CD4-positive, alpha-beta T cell treated with Interleukin-12 subunit alpha and Interleukin-12 subunit beta, for 1 hour (primary cell): Measurements from ENCODE around the gene NPW.

ENCODE experiments used
- DNase-seq: peaks from one replicate; pipeline ENCODE4 v3.0.0-alpha.2; 2020

The NPW gene

GRCh38 chr16:2056077-2056476 is 36.5 kb downstream of the NPW start:
- no peak for DNase-seq

- DNase-seq: no peak
These were observed 37.3 kb downstream of the NPW start for GRCh38 chr16:2056681-2057407.

DNA sequence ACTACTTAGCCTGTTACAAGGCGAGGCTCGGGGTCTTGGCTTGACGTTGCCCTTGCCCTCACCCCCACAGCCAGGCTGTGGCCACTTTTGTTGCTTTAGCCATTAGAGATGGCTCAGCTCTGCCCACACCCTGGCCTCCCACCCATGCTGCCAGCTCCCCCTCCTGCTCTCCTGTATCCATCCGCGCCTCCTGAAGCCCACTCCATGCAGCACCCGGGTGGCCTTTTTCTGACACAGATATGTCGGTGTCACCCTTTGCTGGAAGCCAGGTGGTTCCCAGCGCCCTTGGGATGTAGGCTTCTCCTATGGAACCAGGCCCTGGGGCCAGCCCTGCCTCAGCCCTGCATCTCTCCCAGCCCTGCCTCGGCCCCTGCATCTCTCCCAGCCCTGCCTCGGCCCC is 37.9 kb downstream of the NPW start:
- DNase-seq: no peak

DNA sequence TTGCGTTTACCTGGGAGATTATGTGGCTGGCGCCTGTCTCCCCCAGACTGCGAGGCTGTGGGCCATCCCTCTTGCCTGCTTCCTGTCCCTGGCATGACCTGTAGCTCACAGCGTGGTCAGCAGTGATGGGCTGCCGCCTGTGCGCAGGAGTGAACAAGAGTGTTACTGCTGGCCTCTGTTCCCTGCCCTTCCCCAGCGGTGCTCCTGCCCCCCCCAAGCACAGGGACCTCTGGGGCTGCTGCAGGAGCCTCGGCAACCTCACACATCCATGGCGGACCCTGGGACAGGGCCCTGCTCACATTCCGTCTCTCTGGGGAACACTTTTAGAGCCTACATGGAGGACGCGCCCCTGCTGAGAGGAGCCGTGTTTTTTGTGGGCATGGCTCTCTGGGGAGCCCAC is 38.8 kb downstream of the NPW start:
- no peak for DNase-seq

DNA sequence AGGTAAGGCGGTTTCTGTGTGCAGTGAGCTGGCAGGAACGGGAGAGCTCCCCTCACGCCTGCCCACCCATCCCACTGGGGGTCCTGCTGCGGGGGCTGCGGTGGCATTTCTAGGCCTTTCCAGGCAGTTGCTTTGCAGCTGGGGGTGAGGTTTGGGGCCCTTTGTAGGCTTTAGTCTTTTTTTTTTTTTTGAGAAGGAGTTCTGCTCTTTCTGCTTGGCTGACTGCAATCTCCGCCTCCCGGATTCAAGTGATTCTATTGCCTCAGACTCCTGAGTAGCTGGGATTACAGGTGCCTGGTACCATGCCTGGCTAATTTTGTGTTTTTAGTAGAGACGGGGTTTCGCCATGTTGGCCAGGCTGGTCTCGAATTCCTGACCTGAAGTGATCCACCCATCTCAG is 39.3 kb downstream of the NPW start:
- DNase-seq: no peak

- DNase-seq: no peak
These were observed 40.8 kb downstream of the NPW start for GRCh38 chr16:2060346-2060745.

DNA sequence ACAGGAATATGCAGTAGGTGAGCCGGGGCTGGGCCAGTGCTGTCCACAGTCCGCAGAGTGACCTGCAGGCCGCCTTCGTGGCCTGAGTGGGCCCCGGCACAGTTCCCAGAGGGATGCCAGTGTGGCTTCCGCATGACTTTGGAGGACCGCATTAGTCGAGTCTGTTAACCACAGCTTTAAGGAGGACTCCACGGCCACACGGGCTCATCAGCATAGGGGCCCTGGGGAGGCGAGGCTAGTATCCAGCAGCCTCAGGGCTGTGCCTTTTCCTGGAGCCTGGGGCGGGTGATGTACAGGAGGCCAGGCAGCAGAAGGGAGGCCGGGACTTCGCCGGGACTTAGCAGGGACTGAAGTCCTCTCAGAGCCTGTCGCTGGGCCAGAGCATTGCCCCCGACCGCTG is 41.4 kb downstream of the NPW start:
- DNase-seq: no peak

DNA sequence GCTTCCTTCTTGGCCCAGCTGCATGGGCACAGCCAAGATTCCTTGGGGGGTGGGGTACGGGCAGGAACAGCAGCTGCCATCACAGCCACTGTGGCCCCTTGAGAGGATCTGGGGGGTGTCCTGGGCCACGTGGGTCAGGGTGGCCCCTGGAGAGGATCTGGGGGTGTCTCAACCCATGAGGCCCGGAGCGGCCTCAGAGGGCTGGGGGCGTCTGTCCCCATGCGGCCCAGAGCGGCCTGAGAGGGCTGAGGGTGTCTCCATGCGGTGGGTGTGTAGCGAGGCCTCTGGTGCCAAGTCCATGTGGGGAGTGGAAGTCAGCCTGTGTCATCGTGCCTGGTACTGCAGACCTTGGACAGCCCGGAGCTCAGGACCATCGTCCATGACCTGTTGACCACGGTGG is 41.9 kb downstream of the NPW start:
- DNase-seq: no peak

DNA sequence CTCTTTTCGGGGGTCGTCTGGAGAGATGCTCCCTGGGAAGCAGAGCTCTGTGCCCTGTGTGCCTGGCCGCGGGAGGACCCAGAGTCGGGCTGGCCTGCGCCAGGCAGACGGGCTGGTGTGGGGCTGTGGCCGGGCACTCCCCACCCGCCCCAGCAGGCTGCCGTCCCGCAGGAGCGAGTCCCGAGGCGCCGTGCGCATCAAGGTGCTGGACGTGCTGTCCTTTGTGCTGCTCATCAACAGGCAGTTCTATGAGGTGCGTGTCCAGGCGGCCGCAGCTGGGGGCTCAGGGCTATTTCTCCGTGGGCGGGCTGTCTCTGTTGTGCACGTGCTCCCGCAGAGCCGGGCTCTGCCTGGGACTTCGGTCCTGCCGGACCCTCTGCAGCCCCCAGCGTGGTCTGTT is 43.2 kb downstream of the NPW start:
- no peak for DNase-seq

- no peak for DNase-seq
These were observed 44.3 kb downstream of the NPW start for GRCh38 chr16:2063861-2064260.

DNA sequence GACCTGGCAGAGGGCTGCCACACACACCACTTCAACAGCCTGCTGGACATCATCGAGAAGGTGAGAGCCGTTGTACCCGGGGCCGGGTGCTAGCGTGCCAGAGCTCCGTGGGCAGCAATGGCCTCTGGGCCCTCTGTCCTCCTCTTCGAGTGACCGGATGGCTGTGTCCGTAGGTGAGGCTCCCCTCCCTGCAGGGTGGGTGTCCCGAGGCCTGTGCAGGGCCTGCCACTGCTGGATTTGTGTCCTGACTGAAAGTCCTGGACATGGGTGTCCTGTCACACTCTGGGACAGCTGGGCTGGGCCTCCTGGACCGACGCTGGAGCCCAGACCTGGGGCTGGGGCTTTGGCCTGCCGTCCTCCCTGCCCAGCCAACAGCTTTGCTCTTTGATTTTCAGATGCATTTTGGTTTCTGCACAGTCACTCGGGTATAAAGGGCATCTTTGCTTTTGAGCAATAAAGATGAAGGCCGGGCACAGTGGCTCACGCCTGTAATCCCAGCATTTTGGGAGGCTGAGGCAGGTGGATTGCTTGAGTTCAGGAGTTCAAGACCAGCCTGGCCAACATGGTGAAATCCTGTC is 44.9 kb downstream of the NPW start:
- no peak for DNase-seq

GRCh38 chr16:2066139-2066538 is 46.6 kb downstream of the NPW start:
- DNase-seq: no peak
